HG02970 (cell line): ENCODE measurements around the gene LRRC4B.

ENCODE experiments used
- ATAC-seq: cut with Tn5 transposase; IDR thresholded peaks from one replicate; pipeline ENCODE4 v1.9.1; 2021; ENCODE audit warnings: mild to moderate bottlenecking, moderate library complexity, moderate number of reproducible peaks; ENCODE audit not compliant: unreplicated experiment, low FRiP score

LRRC4B gene

DNA sequence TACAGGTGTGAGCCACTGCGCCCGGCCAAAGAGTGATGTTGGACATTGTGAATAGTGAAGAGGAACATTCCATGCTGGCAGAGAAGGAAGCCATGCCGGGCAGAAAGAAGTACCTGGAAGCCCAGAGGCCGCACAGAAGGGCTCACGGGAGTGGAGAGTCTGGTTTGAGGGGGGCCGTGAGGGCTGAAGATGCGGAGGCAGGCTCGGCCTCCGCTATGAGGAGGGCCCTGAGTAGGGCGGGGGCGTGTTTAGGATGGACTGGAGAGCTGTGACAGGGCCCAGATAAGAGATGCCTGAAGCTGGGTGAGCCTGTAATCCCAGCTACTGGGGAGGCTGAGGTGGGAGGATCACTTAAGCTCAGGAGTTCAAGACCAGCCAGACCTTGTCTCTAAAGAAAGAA lies 58.9 kb downstream of the LRRC4B start:
- ATAC-seq = no peak

DNA sequence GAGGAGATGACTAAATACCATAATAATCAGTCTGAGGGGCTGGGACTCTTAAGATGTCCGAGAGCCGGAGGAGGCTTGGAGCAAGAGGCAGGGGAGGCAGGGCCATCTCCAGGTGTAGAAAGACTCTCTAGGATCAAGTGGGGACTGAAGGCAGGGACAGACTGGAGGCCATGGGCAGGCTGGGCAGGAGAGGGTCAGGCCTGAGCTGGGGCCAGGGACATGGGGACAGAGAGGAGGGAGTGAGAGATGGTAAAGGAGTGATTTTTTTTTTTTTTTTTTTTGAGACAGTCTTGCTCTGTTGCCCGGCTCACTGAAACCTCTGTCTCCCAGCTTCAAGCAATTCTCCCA lies 59.4 kb downstream of the LRRC4B start:
- no peak for ATAC-seq

DNA sequence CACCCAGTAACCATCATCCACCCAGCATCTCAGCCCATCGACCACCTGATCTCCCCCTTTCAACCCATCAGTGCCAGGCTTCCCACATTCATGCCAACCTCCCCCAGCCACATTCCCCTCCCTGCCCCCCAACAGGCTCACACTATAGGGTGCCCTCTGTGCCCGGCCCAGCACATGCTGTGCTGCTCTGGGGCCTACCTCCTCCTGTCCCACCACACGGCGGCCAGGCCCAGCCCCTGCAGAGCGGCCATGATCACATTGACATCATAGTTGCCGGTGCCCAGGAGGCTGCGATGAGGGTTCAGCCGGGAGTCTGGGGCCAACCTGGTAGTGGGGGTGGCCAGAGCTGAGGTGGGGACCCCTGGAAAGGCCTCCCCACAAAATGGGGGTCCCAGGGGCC lies 60.9 kb downstream of the LRRC4B start:
- no peak for ATAC-seq

DNA sequence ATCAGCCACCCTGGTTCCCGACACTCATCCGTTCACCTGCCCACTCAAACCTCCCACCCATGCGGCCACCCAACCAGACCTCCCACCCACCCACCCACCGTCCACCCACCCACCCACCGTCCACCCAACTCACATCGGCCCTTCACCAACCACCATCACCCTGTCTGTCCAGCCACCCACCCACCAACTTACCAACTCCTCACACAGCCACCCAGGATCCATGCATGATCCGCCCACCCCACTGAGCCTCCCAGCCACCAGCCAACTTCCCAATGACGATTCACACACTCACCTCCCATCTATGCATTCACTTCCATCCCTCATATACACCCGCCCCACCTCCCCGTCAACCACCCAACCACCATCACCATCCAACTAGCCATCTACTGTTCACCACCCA lies 61.5 kb downstream of the LRRC4B start:
- no peak for ATAC-seq

DNA sequence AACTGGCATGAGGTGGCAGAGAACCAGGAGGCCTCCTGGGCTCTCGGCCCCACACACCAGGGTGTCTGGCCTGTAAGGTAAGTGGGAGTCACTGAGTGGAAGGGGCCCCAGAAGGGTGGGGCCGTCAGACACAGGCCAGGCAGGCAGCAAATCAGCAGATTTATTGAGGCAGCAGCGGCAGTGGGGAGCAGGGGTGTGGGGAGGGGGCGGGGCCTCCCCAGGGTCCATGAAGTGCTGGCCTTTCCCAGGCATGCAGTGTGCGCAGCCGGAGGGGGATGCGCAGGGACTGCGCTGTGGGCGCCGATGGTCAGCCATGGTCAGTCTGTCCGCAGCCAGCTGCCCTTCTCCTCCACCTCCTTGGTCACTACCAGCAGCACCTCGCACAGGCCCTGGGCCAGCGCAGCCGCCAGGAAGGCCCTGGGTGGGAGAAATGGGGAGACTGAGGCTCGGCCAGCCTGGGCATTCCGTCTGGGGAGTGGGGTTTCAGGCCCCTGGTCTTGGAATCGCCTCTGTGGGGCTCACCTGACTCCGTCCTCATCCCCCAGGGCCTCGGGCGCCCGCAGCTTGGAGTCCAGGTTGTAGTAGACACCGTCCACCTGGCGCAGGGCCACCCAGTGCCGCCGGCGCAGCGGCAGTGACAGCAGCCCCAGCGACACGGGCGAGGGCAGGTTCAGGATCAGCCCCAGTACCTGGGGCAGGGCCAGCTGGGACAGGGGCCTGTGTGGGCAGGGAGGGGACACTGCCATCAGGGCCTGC lies 62.2 kb downstream of the LRRC4B start:
- ATAC-seq = no peak

DNA sequence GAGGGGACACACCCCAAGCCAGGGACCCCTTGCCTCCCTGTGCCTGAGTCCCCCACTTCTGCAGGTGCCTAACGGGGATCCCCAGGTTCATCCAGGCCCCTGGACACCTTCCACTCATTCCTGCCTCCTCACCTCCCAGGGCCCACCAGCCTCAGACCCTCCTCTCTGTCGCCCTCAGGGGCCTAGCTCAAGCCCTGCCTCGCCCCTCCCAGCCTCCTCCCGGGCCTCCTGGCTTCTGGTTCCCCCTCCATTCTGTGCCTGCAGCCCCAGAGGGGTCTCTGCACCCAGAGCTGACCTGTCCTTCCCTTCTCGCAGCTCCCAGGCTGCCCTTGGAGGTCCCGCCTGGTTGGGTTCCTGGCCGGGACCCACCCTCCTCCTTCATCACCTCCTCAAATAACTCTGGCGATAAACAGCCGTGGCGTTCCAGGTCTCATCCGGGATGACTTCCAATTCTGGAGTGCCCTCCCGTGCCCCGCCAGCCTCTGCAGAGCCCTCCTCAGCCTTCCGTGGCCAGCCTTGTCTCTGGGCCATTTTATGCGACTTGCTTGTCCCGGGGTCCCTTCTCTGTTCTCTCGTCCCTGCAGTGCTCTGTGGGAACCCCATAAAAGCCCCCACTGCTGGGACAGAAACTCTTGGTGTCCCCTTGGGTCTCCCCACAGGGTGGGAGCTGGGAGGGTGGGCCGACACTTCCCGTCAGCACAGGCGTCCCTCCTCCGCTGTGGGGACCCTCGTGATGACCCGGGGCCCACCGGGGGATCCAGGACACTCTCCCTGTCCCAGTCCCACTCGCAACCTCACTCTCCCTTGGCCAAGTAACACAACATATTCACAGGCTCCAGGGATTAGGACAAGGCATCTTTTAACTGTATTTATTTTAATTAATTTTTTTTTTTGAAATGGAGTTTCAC lies 66.4 kb downstream of the LRRC4B start:
- no peak for ATAC-seq

DNA sequence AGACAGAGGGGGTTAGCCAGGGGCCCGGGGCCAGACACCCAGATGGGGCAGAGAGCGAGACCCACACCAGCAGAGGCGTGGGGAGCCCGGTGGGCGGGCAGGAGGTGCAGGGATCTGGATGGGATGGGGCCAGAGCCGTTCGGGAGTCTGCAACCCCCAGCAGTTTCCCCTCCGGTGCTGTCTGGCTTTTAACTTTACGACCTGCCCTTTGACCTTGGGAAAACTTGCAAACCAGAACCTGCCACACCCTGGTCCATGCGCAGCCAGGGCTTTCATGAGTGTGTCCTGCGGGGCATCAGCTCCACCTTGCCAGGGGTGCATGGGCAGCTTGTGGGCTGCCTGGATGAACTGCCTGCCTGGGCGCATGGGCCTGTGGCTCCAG lies 67.1 kb downstream of the LRRC4B start:
- ATAC-seq = no peak

DNA sequence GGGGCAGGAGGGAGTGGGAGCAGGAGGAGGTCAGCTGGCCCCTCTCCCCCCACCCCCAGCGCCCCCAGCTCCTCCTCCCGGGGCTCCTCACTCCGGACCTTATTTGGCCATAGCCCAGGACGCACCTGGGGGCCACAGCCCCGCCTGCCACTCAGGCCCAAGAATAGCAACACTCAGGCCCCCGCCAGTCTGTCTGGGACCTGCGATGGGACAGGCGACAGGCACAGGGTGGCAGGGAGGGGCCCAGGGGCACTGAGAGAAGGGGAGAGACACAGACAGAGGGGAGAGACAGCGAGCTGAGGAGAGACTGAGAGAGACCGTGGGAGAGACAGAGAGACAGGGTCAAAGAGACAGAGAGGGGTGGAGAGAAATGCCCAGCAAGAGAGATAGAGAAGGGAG lies 67.5 kb downstream of the LRRC4B start:
- no peak for ATAC-seq

DNA sequence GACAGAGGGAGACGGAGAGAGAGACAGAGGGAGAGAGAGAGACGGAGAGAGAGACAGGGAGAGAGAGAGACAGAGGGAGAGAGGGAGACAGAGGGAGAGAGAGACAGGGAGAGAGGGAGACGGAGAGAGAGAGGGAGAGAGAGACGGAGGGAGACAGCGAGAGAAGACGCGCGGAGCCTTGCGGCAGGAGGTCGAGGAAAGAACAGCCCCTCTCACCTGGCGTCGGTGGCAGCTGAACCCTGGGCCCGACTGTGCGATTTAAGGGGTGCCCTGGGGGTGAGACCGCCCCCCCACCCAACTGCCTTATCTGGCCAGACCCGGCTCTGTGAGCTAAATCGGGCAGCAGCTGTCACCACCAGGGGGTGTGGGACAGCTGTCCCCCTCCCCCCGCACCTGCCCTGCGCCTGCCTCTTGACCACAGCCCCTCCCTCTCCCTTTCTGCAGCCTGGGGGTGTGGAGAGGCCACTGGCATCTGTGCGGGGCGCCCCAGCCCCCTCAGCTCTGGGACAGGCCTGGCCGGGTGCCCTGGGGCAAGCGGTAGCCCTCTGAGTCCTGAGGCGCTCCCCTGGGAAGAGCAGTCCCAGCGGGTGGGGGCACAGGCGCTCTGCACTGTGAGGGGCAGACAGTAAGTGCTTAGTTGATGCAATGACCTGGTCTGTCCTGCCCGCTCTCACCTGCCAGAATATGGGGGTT lies 68.0 kb downstream of the LRRC4B start:
- ATAC-seq = no peak

DNA sequence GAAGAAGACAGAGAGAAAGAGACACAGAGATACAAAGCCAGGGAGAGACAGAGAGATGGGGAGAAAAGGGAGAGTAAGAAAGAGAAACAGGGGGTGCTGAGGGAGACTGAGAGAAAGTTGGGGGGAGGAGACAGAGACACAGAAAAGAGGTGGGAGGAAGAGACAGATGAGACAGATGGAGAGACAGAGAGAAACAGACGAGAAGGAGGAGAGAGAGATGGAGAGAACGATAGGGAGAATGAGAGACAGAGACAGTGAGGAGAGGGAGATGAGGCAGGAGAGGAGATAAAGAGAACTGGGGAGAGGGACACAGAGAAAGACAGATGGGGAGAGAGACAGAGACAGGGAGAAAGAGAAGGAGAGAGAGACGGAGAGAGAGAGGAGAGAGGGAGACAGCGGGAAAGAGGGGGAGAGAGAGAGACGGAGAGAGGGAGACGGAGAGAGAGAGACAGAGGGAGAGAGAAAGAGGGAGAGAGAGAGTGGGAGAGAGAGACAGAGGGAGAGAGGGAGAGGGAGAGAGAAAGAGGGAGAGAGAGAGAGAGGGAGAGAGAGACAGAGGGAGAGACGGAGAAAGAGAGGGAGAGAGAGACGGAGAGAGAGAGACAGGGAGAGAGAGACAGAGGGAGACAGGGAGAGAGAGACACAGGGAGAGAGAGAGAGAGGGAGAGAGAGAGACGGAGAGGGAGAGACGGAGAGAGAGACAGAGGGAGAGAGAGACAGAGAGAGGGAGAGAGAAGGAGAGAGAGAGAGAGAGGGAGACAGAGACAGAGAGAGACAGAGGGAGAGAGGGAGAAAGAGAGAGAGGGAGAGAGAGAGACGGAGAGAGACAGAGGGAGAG lies 69.8 kb downstream of the LRRC4B start:
- no peak for ATAC-seq

DNA sequence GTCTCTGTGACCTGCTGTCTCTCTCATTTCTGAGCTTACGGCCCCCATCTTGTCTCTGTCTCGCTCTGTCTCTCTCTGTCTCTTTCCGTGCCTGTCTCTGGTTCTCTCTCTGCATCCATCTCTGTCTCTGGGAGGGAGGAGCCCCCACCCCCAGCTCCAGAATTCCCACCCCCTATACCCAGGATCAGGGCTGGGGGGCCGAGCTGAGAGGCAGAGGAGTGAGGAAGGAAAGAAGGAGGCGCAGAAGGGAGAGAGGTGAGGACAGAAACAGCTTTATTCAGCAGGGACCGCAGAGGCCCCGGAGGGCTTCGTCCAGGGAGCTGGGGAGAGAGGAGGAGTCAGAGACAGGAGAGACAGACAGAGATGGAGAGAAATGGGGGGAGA lies 71.2 kb downstream of the LRRC4B start:
- no peak for ATAC-seq

DNA sequence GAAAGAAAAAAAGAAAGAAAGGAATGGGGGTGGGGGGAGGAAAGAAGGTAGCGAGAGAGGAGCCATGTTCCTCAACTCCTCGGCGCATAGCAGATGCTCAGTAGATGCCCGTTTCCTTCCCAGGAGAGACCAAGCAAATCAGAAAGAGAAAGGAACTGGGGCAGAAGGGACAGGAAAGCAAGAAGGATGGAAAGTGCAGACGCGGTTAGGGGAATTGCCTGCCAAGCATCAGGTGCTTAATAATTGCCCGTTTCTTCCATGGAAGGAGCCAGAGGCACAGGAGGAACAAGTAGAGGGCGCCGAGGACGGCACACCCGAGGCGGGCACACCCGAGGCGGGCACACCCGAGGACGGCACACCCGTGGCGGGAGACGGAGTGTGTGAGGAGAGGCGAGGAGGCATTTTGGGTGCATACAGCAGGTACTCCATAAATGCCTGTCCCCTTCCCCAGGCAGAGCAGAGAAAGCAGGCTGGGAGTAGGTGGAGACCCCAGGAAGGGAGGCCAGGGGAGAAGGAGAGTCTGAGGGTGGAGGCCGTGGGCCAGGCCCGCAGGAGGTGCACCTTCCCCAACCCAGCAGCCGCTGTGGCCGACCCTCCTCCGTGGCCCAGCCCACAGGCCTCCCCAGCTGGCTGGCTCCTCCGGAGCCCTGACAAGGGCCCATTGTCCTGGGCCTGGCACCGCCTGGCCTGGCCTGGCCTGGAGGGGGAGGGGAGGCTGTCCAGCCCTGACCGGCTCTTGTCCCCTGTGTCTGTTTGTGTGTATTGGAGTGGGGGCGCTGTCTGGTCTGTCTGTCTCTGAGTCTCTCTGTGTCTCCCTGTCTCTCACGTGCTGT lies 71.8 kb downstream of the LRRC4B start:
- ATAC-seq = no peak

DNA sequence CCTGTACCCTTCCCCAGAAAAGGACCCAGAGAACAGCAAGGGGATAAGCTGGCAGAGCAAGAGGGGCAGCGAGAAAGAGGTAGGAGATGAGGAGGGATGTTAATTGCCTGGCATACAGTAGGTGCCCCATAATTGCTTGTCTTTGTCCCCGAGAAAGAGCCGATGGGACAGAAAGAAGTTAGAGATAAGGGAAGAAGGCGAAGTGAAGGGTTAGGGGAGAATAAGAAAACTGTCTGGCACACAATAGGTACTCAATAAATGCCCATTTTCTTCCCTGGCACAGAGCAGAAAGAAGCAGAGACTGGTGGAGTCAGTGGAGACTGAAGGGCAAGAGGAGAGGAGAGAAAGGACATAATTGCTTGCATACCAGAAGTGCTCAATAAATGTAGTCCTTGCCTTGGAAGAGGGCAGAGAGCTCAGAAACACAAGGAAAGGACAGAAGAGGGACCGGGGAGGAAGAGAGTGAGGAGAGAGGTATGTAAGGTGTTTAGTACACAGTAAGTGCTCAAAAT lies 73.2 kb downstream of the LRRC4B start:
- no peak for ATAC-seq

DNA sequence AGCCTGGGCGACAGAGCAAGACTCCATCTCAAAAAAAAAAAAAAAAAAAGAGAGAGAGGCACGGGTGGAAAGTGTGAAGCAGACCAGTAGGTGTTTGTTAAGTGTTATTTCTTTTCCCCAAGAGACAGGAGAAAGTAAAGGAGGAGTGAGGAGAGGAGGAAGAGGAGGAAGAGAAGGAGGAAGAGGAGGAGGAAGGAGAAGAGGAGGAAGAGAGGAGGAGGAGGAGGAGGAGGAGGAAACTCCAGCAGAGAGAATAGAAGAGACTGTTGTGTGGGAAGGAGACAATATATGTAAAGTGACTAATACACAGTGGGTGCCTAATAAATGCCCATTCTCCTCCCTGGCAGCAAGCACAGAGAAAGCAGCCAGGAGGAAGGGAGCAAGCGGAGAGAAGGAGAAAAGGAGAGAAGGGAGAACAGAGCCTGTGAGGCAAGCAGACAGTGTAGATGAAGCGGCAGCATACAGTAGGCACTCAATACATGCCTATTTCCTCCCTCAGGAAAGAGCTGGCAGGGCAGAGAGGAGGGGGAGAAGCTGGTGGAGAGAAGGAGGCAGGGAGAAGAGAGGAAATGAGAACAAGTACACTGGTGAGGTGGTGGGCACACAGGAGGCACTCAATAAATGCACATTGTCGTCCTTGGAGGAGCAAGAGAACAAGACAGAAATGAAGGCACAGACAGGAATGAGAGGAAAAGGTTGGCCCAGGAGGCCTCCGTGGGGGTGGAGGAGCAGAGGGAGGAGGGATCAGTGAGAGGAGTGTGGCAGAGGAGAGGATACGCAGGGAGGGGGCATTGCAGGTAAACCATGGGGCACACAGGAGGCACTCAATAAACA lies 73.8 kb downstream of the LRRC4B start:
- no peak for ATAC-seq

DNA sequence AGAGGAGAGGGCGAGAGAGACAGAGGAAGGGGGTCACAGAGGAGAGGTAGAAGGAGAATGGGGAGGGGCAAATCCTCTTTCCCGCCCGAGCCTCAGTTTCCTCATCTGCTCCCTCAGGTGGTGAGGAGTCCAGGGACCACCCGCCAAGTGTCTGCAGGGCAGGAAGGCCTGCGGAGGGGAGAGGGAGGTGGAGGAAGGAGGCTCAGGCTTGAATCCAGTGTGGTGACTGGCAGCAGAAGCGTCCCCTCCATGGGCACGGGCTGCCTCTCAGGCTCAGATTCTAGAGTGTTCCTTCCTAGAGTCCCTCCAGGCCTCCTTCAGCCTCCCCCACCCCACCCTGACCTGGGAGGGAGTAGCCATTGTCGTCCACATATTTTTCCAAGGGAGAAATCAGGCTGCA lies 75.1 kb downstream of the LRRC4B start:
- ATAC-seq = no peak

DNA sequence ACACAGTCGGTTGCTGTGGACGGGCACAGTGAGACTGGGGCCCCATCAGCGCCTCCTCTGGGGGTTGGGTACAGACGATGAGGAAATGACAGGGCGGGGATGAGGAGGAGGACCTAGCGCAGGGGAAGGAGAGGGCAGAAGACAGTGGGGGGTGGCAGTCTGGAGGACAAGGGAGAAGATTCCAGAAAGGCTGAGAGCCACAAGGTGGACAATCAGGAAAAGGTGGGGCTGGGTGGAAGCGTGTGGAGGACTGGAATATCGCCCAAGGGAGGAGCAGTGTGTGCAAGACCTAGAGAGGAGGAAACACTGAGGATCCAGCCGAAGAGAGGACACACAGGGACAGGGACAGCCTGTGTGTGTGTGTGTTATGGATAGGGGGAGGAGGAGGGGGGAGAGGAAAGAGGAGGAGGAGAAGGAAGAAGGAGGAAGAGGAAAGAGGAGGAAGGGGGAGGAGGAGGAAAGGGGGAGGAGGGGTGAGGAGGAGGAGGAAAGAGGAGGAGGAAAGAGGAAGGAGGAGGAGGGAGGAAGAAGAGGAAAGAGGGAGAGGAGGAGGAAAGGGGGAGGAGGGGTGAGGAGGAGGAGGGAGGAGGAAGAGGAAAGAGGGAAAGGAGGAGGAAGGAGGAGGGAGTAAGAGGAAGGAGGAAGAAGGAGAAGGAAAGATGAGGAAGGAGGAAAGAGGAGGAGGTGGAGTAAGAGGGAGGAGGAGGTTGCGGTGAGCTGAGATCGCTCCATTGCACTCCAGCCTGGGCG lies 75.8 kb downstream of the LRRC4B start:
- ATAC-seq = no peak

DNA sequence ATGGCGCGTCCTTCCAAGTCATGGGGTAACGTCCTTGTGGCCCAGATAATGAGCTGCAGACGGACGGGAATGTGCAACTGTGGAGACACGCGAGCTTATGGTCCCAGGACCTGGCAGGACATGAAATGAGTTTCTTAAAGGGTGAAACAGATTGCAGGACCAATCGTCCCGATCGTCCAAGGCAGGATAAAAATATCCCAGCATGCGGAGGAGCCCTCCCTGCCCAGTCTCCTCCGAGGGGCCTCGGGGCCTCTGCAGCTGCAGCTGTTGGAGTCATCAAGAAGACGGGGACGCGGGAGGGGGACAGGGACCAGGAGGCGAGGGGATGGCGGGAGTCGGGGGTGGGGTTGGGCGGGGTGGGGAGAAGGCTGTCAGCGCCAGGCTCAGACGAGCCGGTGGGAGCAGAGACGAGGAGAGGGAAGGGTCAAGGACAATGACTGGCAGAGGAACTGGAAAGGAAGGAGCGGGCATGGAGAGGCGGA lies 77.2 kb downstream of the LRRC4B start:
- no peak for ATAC-seq

DNA sequence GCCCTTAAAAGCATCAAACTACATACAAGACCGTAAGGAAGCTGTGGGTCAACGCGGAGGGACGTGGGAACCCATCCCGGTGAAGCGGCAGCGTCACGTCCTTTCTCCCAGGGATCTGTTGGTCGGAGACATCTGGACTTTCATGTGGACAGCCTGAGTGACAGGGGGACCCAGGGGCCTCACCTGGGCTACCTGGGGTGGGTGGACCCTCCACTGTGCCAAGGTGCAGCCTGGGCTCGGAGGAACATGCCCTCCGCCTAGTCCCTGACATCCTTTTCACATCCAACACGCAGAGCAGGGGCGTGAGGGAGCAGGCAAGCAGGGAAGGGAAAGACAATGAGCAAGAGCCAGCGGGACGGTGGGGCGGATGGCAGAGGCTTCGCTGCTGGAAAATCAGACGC lies 77.8 kb downstream of the LRRC4B start:
- no peak for ATAC-seq
